ENCODE data around the gene PPIP5K1.
A peak's percentile ranks its signal among the peaks of the same experiment; 100 is the strongest.
"Not testable (repeated sequence)": the region's sequence is repeated elsewhere in the genome, so short reads cannot be mapped to it uniquely, and the experiment has no call there.

Gene PPIP5K1

GRCh38 chr15:43589778-43590466 lies at the start of gene PPIP5K1:
Gene PPIP5K1 (minus strand): TSS chr15:43590208. CDS start chr15:43584504, 5,704 bp downstream.
- not testable (repeated sequence) for H3K9me3 ChIP-seq (ENCODE audit: low read depth, low read length); H3K27ac ChIP-seq; DNase-seq (ENCODE audit: low read depth, low spot score); H3K36me3 ChIP-seq (ENCODE audit: insufficient read depth, low read length); H3K4me3 ChIP-seq; H3K9ac ChIP-seq (ENCODE audit: insufficient read length)

DNA sequence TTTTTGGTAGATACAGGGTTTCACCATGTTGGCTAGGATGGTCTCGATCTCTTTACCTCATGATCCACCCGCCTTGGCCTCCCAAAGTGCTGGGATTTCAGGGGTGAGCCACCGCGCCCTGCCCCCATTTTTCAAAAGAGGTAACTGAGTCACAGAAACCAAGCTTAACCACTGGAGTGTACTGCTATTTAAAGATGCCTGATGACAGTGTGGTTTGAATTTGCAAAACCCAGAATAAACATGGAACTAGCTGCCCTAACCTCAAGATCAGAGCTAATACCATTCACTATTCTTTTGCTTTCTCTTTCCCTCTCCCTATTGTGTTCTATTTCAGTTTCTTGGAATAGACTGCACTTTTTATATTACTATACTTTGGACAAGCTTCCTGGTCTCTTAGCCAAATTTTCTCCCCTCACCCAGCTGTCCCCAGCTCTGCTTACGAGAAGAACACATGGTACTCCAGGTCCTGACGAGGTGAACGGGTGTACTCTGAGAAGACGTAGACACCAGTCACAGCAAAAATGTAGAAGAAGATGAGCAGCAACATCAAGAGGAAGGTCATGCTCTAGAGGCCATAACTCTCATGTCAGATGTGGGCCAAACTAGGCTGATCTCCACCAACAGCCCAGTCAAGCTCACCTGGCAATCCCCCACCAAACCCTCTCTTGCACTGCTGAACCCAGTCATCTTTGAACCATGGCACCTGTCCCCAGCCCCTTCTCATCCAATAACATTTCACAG lies 48.6 kb upstream of the PPIP5K1 start:
- not testable (repeated sequence) for H3K4me3 ChIP-seq; H3K9ac ChIP-seq (ENCODE audit: insufficient read length); H3K9me3 ChIP-seq (ENCODE audit: low read depth, low read length); H3K36me3 ChIP-seq (ENCODE audit: insufficient read depth, low read length); H3K27ac ChIP-seq; DNase-seq (ENCODE audit: low read depth, low spot score)

DNA sequence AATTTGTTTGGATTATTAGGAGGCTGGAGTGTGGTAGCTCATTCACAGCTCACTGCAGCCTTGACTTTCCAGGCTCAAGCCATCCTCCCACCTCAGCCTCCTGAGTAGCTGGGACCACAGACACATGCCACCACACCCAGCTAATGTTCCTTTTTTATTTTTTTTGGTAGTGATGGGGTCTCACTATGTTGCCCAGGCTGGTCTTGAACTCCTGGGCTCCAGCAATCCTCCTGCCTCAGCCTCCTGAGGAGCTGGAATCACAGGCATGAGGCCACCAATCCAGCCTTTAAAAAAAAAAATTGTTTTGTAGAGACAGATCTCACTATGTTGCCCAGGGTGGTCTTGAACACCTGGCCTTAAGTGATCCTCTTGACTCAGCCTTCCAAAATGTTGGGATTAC lies 36.9 kb upstream of the PPIP5K1 start:
- H3K4me3 ChIP-seq; H3K27ac ChIP-seq; H3K9ac ChIP-seq (ENCODE audit: insufficient read length); H3K36me3 ChIP-seq (ENCODE audit: insufficient read depth, low read length); DNase-seq (ENCODE audit: low read depth, low spot score); H3K9me3 ChIP-seq (ENCODE audit: low read depth, low read length): not testable (repeated sequence)

- Histone ChIP-seq H3K27ac (peak overlapping the region; percentile 88), H3K9ac (ENCODE audit: insufficient read length) (no peak overlapping the region), H3K4me3 (peak overlapping the region; percentile 34), H3K36me3 (ENCODE audit: insufficient read depth, low read length) (no peaks in the 10 kb centered on the region), H3K9me3 (ENCODE audit: low read depth, low read length) (no peaks in the 10 kb centered on the region)
- no peak for TF ChIP-seq EZH2 (IDR thresholded peaks at IDR 0.05)
- no peak for TF ChIP-seq FOXP2 (optimal IDR thresholded peaks at IDR 0.05; ENCODE audit: control extremely low read depth, extremely low read length, insufficient read depth)
- no peak for TF ChIP-seq POLR2AphosphoS5 (IDR thresholded peaks at IDR 0.05; ENCODE audit: borderline replicate concordance, low read depth, low read length)
- peak; percentile 8 for DNase-seq (ENCODE audit: low read depth, low spot score)
Measured at GRCh38 chr15:43625106-43625505, 35.1 kb upstream of the PPIP5K1 start.

DNA sequence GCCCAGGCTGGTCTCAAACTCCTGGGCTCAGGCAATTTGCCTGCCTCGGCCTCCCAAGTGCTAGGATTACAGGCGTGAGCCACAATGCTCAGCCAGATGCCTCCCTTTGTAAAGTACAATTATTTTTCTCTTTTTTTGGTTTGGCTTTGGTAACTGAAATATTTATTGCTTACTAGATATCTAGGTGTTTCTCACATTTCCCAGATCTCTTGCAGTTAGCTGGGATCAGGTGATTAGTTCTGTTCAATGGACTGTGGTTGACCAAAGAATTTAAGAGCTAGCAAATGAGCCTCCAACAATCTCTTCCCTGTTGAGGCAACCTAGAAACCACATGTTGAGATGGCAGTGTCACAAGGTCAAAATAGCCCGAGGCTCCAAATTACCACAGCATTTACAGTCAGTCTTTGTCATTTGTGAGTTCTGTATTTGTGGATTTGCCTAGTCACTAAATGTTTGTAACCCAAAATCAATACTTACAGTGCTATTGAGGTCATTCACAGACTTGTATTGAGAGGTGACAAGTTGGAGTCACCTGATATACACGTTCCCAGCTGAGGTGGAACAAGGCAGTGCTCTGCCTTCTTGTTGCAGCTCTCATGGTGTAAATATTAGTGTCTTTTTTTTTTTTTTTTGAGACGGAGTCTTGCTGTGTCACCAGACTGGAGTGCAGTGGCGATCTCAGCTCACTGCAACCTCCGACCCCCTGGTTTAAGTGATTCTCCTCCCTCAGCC lies 32.2 kb upstream of the PPIP5K1 start:
- not testable (repeated sequence) for H3K36me3 ChIP-seq (ENCODE audit: insufficient read depth, low read length); H3K9me3 ChIP-seq (ENCODE audit: low read depth, low read length); H3K9ac ChIP-seq (ENCODE audit: insufficient read length); DNase-seq (ENCODE audit: low read depth, low spot score); H3K4me3 ChIP-seq; H3K27ac ChIP-seq

GRCh38 chr15:43618700-43619099 lies 28.7 kb upstream of the PPIP5K1 start, which contains the start of gene STRC:
Gene STRC (minus strand): TSS chr15:43618800. CDS start chr15:43618722, 78 bp downstream.
- not testable (repeated sequence) for DNase-seq (ENCODE audit: low read depth, low spot score); H3K27ac ChIP-seq; H3K9me3 ChIP-seq (ENCODE audit: low read depth, low read length); H3K4me3 ChIP-seq; H3K9ac ChIP-seq (ENCODE audit: insufficient read length); H3K36me3 ChIP-seq (ENCODE audit: insufficient read depth, low read length)

DNA sequence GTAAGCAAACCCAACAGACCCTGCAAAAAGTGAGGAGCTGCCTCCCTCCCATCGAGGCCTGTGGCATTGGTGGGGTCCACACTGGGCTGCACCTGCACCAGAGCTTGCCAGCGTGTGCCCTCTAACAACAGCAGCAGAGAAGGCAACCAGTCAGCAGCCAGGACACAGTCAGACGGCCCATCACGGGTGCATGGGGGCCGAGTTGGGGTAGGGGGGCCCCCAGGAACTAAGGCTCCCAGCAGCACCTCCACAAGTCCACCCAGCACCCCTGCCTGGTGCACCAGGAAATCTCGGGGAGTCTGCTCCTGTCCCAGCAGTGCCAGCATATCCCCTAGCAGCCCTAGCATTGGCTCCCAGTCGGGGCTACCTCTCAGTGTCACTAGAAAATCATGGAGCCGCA lies 27.7 kb upstream of the PPIP5K1 start:
- not testable (repeated sequence) for H3K27ac ChIP-seq; H3K9ac ChIP-seq (ENCODE audit: insufficient read length); H3K36me3 ChIP-seq (ENCODE audit: insufficient read depth, low read length); H3K9me3 ChIP-seq (ENCODE audit: low read depth, low read length); H3K4me3 ChIP-seq; DNase-seq (ENCODE audit: low read depth, low spot score)

DNA sequence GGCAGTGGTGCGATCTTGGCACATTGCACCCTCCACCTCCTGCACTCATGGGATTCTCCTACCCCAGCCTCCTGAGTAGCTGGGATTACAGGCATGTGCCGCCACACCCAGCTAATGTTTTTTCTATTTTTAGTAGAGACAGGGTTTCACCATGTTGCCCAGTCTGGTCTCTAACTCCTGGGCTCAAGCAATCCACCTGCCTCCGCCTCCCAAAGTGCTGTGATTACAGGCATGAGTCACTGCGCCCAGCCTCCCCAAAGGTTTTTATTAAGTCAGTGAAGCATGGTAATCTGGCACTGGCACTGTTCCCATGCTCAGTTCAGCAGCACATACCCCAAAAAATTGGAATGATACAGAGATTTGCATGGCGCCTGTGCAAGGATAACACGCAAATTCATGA lies 12.2 kb upstream of the PPIP5K1 start:
- not testable (repeated sequence) for H3K36me3 ChIP-seq (ENCODE audit: insufficient read depth, low read length); H3K4me3 ChIP-seq; H3K9me3 ChIP-seq (ENCODE audit: low read depth, low read length); H3K9ac ChIP-seq (ENCODE audit: insufficient read length); DNase-seq (ENCODE audit: low read depth, low spot score); H3K27ac ChIP-seq

DNA sequence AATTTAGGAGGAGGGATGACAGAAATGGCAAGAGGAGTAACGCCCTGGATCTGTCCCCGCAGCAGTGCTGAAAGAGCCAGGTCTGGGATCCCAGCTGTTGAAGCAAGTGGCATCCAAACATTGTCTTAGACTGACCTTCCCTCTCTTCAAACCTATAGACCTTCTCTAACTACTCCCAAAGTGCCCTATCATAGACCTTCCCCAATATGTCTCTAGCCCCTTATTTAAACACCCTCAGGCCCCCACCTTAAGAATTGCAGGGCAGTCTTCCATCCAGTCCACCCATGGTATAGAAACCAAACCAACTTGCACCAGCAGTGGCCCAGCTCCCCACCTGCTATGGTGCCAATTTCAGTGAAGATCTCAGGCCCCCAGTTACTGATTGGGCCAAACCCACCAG lies 10.2 kb upstream of the PPIP5K1 start:
- not testable (repeated sequence) for H3K4me3 ChIP-seq; H3K9ac ChIP-seq (ENCODE audit: insufficient read length); H3K9me3 ChIP-seq (ENCODE audit: low read depth, low read length); DNase-seq (ENCODE audit: low read depth, low spot score); H3K27ac ChIP-seq; H3K36me3 ChIP-seq (ENCODE audit: insufficient read depth, low read length)

DNA sequence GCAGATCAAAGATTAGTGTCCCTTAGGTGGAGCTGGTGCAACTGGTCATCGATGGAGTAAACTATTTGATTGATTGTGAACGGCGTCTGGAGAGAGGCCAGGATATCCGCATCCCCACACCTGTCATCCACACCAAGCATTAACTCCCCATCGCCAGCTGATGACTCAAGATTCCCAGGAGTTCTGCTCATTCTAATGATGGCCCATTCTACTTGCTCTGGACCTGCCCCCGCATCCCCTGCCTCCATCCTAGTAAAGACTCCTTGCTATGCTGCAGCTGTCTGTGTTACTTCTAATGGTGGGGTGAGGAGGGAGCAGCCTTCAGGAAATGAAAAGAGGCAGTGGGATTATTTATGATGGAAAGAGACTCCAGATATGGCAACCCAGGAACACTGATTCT lies 9.1 kb upstream of the PPIP5K1 start:
- not testable (repeated sequence) for DNase-seq (ENCODE audit: low read depth, low spot score); H3K9me3 ChIP-seq (ENCODE audit: low read depth, low read length); H3K4me3 ChIP-seq; H3K9ac ChIP-seq (ENCODE audit: insufficient read length); H3K36me3 ChIP-seq (ENCODE audit: insufficient read depth, low read length); H3K27ac ChIP-seq

DNA sequence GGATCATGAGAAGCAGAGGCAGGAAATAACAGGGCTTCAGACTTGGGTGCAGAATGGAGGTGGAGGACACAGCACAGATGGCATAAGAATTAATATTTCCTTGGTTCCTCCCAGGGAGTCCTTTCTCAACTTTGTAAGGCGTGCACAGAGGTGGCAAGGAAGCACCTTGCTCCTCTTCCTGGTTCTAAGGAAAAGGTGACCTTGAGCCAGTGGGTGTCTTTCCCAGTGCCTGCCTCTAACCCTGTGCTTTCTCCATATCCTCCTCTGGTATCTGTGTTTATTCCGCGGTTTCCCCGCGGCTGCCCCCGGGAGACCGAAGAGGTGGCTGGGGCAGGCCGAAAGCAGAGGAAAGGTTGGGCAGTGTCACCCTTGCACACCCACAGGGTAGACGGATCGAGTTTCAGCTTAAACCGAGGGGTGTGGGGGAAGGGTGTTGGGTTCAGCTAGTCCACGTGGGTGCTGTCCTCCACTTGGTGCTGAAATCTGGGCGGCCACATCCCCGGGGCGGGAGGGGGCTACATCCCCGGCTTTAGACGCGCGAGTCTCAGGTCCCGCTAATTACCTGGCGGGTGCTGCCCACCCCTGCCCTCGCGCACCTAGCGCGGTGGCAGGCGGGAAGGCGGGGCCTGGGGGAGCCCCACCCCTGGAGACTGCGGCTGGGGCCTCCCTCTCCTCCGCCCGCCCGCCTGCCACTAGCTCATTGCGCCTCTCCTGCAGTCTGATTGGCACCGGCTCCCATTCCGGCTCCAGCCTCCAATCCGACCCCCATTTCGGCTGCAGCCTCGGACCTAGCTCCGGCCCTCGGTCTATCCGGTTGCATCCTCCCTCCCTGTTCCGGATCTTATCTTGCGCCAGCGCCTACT lies 3.6 kb upstream of the PPIP5K1 start, which contains the start of gene CKMT1B:
TSS of gene CKMT1B (plus strand) at position 700 of the 863 bp plus-strand sequence. CDS start 192 bp downstream, outside the sequence.
- H3K9me3 ChIP-seq (ENCODE audit: low read depth, low read length); H3K27ac ChIP-seq; H3K9ac ChIP-seq (ENCODE audit: insufficient read length); H3K4me3 ChIP-seq; H3K36me3 ChIP-seq (ENCODE audit: insufficient read depth, low read length); DNase-seq (ENCODE audit: low read depth, low spot score): not testable (repeated sequence)

DNA sequence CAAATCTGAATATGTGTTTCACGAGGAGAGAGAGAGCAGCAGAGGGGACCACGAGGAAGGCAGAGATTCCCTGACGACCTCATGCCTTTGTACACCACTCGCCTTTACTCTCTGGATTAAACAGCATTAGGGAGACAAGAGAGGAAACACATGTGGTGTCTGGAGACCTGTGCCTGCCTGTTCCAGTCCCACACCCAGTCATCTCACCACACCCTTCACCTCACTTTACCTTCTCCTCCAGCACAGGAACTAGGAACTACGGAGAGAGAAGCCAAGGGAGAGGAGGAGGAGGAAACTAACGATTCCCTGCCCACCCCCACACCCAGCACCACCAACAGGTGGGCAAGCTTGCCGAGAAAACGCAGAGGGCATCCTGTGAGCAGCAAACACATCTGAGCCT lies 2.8 kb upstream of the PPIP5K1 start:
- H3K4me3 ChIP-seq; H3K9me3 ChIP-seq (ENCODE audit: low read depth, low read length); H3K27ac ChIP-seq; DNase-seq (ENCODE audit: low read depth, low spot score); H3K9ac ChIP-seq (ENCODE audit: insufficient read length); H3K36me3 ChIP-seq (ENCODE audit: insufficient read depth, low read length): not testable (repeated sequence)

DNA sequence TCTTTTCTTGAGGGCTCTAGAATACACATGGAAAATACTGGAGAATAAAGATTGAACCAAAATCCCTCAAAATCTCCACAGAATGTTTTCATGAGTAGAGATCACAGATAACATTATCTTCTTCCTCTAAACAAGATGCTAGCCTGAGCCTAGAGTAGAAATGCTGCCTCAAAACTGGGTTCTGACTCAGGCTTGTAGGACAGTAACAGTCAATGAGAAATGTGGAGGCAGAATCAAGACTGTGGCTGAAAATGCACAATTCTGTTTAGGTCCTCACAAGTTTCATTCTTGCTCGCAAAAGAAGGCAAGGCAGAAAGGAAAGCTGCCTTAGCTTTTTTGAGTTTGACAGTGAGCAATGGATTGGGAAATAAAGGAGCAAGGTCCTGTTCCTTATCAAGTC lies 15.4 kb downstream of the PPIP5K1 start:
- not testable (repeated sequence) for H3K4me3 ChIP-seq; H3K36me3 ChIP-seq (ENCODE audit: insufficient read depth, low read length); H3K27ac ChIP-seq; DNase-seq (ENCODE audit: low read depth, low spot score); H3K9me3 ChIP-seq (ENCODE audit: low read depth, low read length); H3K9ac ChIP-seq (ENCODE audit: insufficient read length)
